GM10266 (cell line): ENCODE data around the gene PTPN14.

Experiments
- DNase-seq: peaks from one replicate; pipeline ENCODE4 v3.0.0; 2012; ENCODE audit errors: extremely low spot score
- CTCF ChIP-seq: IDR thresholded peaks from 2 replicates; pipeline ENCODE4 v1.5.1; 2012; ENCODE audit warnings: mild to moderate bottlenecking, low read depth; ENCODE audit not compliant: control insufficient read depth, insufficient read depth; ENCODE audit errors: missing control alignments

The PTPN14 gene

GRCh38 chr1:214335567-214335966 lies 215.8 kb downstream of the PTPN14 start:
- TF ChIP-seq CTCF, result no peak
- DNase-seq, result no peak

GRCh38 chr1:214332946-214333798 lies 218.2 kb downstream of the PTPN14 start:
- peak; percentile 35 for DNase-seq
- peak; percentile 79 for TF ChIP-seq CTCF

GRCh38 chr1:214331827-214332423 lies 219.5 kb downstream of the PTPN14 start:
- TF ChIP-seq CTCF, result peak; percentile 84
- peak; percentile 58 for DNase-seq

GRCh38 chr1:214331180-214331579 lies 220.2 kb downstream of the PTPN14 start:
- no peak for DNase-seq
- no peak for TF ChIP-seq CTCF

- DNase-seq, result no peak
These were observed 220.7 kb downstream of the PTPN14 start for GRCh38 chr1:214330715-214331114.

GRCh38 chr1:214330222-214330621 lies 221.2 kb downstream of the PTPN14 start:
- no peak for DNase-seq
- no peak for TF ChIP-seq CTCF

More at GRCh38 chr1:214330715-214331114, 220.7 kb downstream of the PTPN14 start:
- no peak for TF ChIP-seq CTCF
